Right lobe of liver (tissue), 6 donors: ENCODE results near the gene NELFB. TPM values are rescaled to one million over a fixed set of nuclear protein-coding genes. Genes with fewer than 3 reads are reported as not detected.
A peak's percentile ranks its signal among the peaks of the same experiment; 100 is the strongest.

ENCODE experiments used
- ATAC-seq, 4 donors: fragments of 200-7000 bp; cut with Tn5 transposase; one replicate each; pipeline ENCODE4 v1.9.1; 2020; ENCODE audit warnings: mild to moderate bottlenecking in 4 of 4, moderate library complexity in 4 of 4
- DNase-seq, 3 donors: peaks; one replicate each; pipeline ENCODE4 v3.0.0-alpha.2; 2020
- H3K27ac ChIP-seq, 3 donors: fragments of 200-600 bp; one replicate each; pipeline ENCODE4 v1.8.0; 2022
- H3K27me3 ChIP-seq, 2 donors: fragments of 200-600 bp; one replicate each; pipeline ENCODE4 v1.8.0; 2022
- H3K36me3 ChIP-seq, 4 donors: fragments of 200-600 bp; sonication (generic) in 1 of 4; one replicate each; pipeline versions ENCODE4 v1.5.1 to v1.8.0; 2017 to 2022; ENCODE audit warnings: control low read depth in 1 of 4
- H3K4me1 ChIP-seq, 4 donors: fragments of 200-600 bp; sonication (generic) in 1 of 4; one replicate each; pipeline versions ENCODE4 v1.5.1 to v1.8.0; 2017 to 2022; ENCODE audit warnings: control low read depth in 1 of 4
- H3K4me3 ChIP-seq, 3 donors: fragments of 200-600 bp; one replicate each; pipeline ENCODE4 v1.8.0; 2022
- H3K9me3 ChIP-seq, 4 donors: fragments of 200-600 bp; sonication (generic) in 1 of 4; one replicate each; pipeline versions ENCODE4 v1.5.1 to v1.8.0; 2017 to 2022; ENCODE audit warnings: control low read depth in 1 of 4
- CTCF ChIP-seq, 4 donors: fragments of 200-600 bp in 3 of 4; fragments of 450-650 bp in 1 of 4; IDR thresholded peaks; one replicate each; pipeline versions ENCODE4 v1.5.1 to v1.8.0; 2016 to 2022; ENCODE audit warnings: antibody characterized with exemption in 4 of 4, mild to moderate bottlenecking in 2 of 4
- POLR2A ChIP-seq: fragments of 450-650 bp; IDR thresholded peaks from one replicate; pipeline ENCODE4 v1.6.1; 2017; ENCODE audit warnings: antibody characterized with exemption, mild to moderate bottlenecking
- WGBS: methylation state at CpG from one replicate; pipeline ENCODE4 v1.1.6; 2018; ENCODE audit warnings: low coverage, low lambda C conversion rate; ENCODE audit not compliant: insufficient coverage; ENCODE audit errors: missing lambda C conversion rate; 5-methylcytosine and 5-hydroxymethylcytosine counted together
- intact Hi-C, 2 donors: fragments of 100-400 bp; cut with DNase I; formaldehyde crosslinking; loops; one replicate each; pipeline versions ENCODE4 v1.11.2 to v1.14.1; 2022
- total RNA-seq, 6 experiments: library from RNA; depleted of rRNA in 2 of 6; stranded (reverse); fragments of >200 nt in 2 of 6; fragmentation: NEBNext Ultra II Directional in 3 of 6; extraction: Animal tissue kit (Norgen Biotek cat#: 25700) in 3 of 6; gene quantifications; one replicate each; pipeline versions ENCODE4 v1.1.0 to v1.2.4, GENCODE V29; 2016 to 2023
- donor health status: DM: no; HTN: yes; CAD: no.
- donor health status: DM: no; HTN: no; CAD: no.
- donor health status: DM: no; HTN: no; CAD: no.
- donor health status: DM: no; HTN: yes; CAD: no.
- donor health status: DM: no; HTN: yes; CAD: no.

The NELFB gene
- total RNA-seq, 6 experiments from 2014 or later = 15.6 to 21.6 (median 20.1) TPM

GRCh38 chr9:137319739-137320551 lies 64.8 kb downstream of the NELFB start:
- Histone ChIP-seq H3K4me3 (no peak overlapping the region), H3K9me3 (no peaks in the 10 kb centered on the region), H3K27ac (no peak overlapping the region), H3K27me3 (no peaks in the 10 kb centered on the region), H3K4me1 (peaks cover 0 to 4% (median 0%) of the 10 kb centered on the region in 4 donors), H3K36me3 (no peaks in the 10 kb centered on the region)
- WGBS = 100% methylated on average over 1 of the region's 22 CpGs
- intact Hi-C loops = no loop called here
- TF ChIP-seq POLR2A (no peak), CTCF (IDR thresholded peaks at IDR 0.05) (no peak)
- ATAC-seq = no peak
- DNase-seq = peak in 2 of 3 donors; percentile 20 to 54

GRCh38 chr9:137320555-137321384 lies 65.6 kb downstream of the NELFB start:
- peak overlapping the region in 1 of 3 donors; percentile 28 for H3K27ac ChIP-seq
- peaks cover 0 to 4% (median 0%) of the 10 kb centered on the region in 4 donors for H3K4me1 ChIP-seq
- no peaks in the 10 kb centered on the region for H3K36me3 ChIP-seq
- no peak overlapping the region for H3K4me3 ChIP-seq
- ATAC-seq = peak; percentile 46 to 60 (median 54)
- TF ChIP-seq CTCF (IDR thresholded peaks at IDR 0.05) = no peak
- no peak for TF ChIP-seq POLR2A
- peak in 2 of 3 donors; percentile 59 to 60 for DNase-seq
- no peaks in the 10 kb centered on the region for H3K9me3 ChIP-seq
- H3K27me3 ChIP-seq = no peaks in the 10 kb centered on the region
- intact Hi-C loops = no loop called here
- WGBS = no CpG with 5 or more reads among the region's 24 CpGs

GRCh38 chr9:137321726-137322361 lies 66.7 kb downstream of the NELFB start:
- no peak for ATAC-seq
- Histone ChIP-seq H3K9me3 (no peaks in the 10 kb centered on the region), H3K27me3 (no peaks in the 10 kb centered on the region), H3K4me1 (no peaks in the 10 kb centered on the region), H3K36me3 (no peaks in the 10 kb centered on the region), H3K4me3 (no peak overlapping the region), H3K27ac (no peak overlapping the region)
- no peak for TF ChIP-seq CTCF (IDR thresholded peaks at IDR 0.05)
- TF ChIP-seq POLR2A = no peak
- intact Hi-C loops = no loop called here
- peak in 1 of 3 donors; percentile 53 for DNase-seq
- 100% methylated on average over 2 of the region's 22 CpGs for WGBS

Other genes with a start within 250 kb of the NELFB start
- gene ABCA2, start 227.1 kb upstream of the NELFB start, total RNA-seq = 10 to 100 TPM; 23.7 to 49.2 (median 34.2) TPM
- gene FUT7, start 223.2 kb upstream of the NELFB start, total RNA-seq = under 1 TPM in 2 of 6 experiments, not detected in 4; 0.12 to 0.13 TPM
- gene NPDC1, start 209.2 kb upstream of the NELFB start, total RNA-seq = 10 to 100 TPM in 5 of 6 experiments, 1 to 10 TPM in 1; 9.3 to 14.9 (median 12.2) TPM
- gene ENTPD2, start 201.3 kb upstream of the NELFB start, total RNA-seq = 1 to 10 TPM in 2 of 6 experiments, under 1 TPM in 4; 0.50 to 2.1 (median 0.80) TPM
- under 1 TPM in 5 of 6 experiments, not detected in 1; 0.05 to 0.43 (median 0.22) TPM for gene SAPCD2, start 184.8 kb upstream of the NELFB start, total RNA-seq
- 1 to 10 TPM; 1.3 to 4.9 (median 1.9) TPM for gene UAP1L1, start 177.8 kb upstream of the NELFB start, total RNA-seq
- gene MAN1B1, start 168.3 kb upstream of the NELFB start, total RNA-seq = 10 to 100 TPM; 24.0 to 39.1 (median 28.8) TPM
- 10 to 100 TPM; 62.2 to 86.2 (median 66.2) TPM for gene DPP7, start 140.6 kb upstream of the NELFB start, total RNA-seq
- not detected for gene GRIN1, start 116.2 kb upstream of the NELFB start, total RNA-seq
- gene LRRC26, start 85.3 kb upstream of the NELFB start, total RNA-seq = under 1 TPM in 2 of 6 experiments, not detected in 4; 0.17 to 0.18 TPM
- not detected for gene TMEM210, start 83.3 kb upstream of the NELFB start, total RNA-seq
- 10 to 100 TPM; 16.1 to 36.5 (median 27.9) TPM for gene ANAPC2, start 66.8 kb upstream of the NELFB start, total RNA-seq
- gene SSNA1, start 66.7 kb upstream of the NELFB start, total RNA-seq = 10 to 100 TPM; 21.5 to 53.3 (median 25.5) TPM
- gene TPRN, start 54.6 kb upstream of the NELFB start, total RNA-seq = 10 to 100 TPM; 12.1 to 28.9 (median 18.1) TPM
- 10 to 100 TPM; 17.7 to 28.0 (median 23.9) TPM for gene TMEM203, start 49.7 kb upstream of the NELFB start, total RNA-seq
- gene NDOR1, start 49.6 kb upstream of the NELFB start, total RNA-seq = 1 to 10 TPM; 4.7 to 9.6 (median 7.4) TPM
- 10 to 100 TPM in 1 of 6 experiments, 1 to 10 TPM in 5; 3.5 to 12.2 (median 4.5) TPM for gene RNF208, start 33.1 kb upstream of the NELFB start, total RNA-seq
- 1 to 10 TPM in 1 of 6 experiments, under 1 TPM in 4, not detected in 1; 0.20 to 1.2 (median 0.31) TPM for gene CYSRT1, start 30.2 kb upstream of the NELFB start, total RNA-seq
- gene RNF224, start 27.8 kb upstream of the NELFB start, total RNA-seq = not detected
- gene SLC34A3, start 24.4 kb upstream of the NELFB start, total RNA-seq = not detected
- gene TUBB4B, start 14.0 kb upstream of the NELFB start, total RNA-seq = 100 to 1,000 TPM in 5 of 6 experiments, 10 to 100 TPM in 1; 88.4 to 274 (median 124) TPM
- not detected for gene STPG3, start 4.0 kb upstream of the NELFB start, total RNA-seq
- 1 to 10 TPM; 2.2 to 4.9 (median 3.7) TPM for gene TOR4A, start 22.4 kb downstream of the NELFB start, total RNA-seq
- 1 to 10 TPM in 3 of 6 experiments, under 1 TPM in 3; 0.57 to 2.3 (median 0.98) TPM for gene NRARP, start 46.9 kb downstream of the NELFB start, total RNA-seq
- 10 to 100 TPM in 3 of 6 experiments, 1 to 10 TPM in 3; 3.3 to 14.4 (median 10.6) TPM for gene EXD3, start 167.8 kb downstream of the NELFB start, total RNA-seq
- gene NOXA1, start 168.1 kb downstream of the NELFB start, total RNA-seq = 1 to 10 TPM; 4.7 to 8.0 (median 5.7) TPM
- 10 to 100 TPM in 2 of 6 experiments, 1 to 10 TPM in 4; 3.3 to 11.5 (median 7.5) TPM for gene ENTPD8, start 186.0 kb downstream of the NELFB start, total RNA-seq
- gene NSMF, start 204.0 kb downstream of the NELFB start, total RNA-seq = 10 to 100 TPM; 15.6 to 55.4 (median 20.1) TPM